K562 (cell line): ENCODE measurements around the gene PRCD. TPM values are rescaled to one million over a fixed set of nuclear protein-coding genes. Genes with fewer than 3 reads are reported as not detected.

Experiments used
- ATAC-seq: fragments of 200-7000 bp; cut with Tn5 transposase; 3 replicates; pipeline ENCODE4 v1.9.1; 2020; ENCODE audit warnings: moderate library complexity
- BruUV-seq: library from RNA; stranded (reverse); fragments of 400-500 nt; replicated peaks from 2 replicates; lab custom pipeline; 2021; lab: Mats Ljungman, UMichigan
- CTCF ChIA-PET: fragments of 300-600 bp; formaldehyde crosslinking; extraction: SDS; loops from one replicate; lab custom pipeline; 2021; ENCODE audit warnings: low intra/inter-chr PET ratio; lab: Yijun Ruan, JAX
- POLR2A ChIA-PET: fragments of 300-600, 350-650 bp; sonication (Branson Sonifier 250); formaldehyde crosslinking; extraction: SDS; loops from one replicate; lab custom pipeline; 2021; ENCODE audit warnings: antibody characterized with exemption, inconsistent platforms; lab: Yijun Ruan, JAX
- DNase-seq, 4 experiments: peaks; one replicate each; pipeline versions ENCODE4 v3.0.0 to v3.0.0-alpha.2; 2011 to 2018; ENCODE audit warnings: low spot score in 3 of 4, mixed read lengths in 3 of 4; ENCODE audit errors: extremely low read depth in 1 of 4
- FAIRE-seq: peaks from 2 replicates; lab custom pipeline; 2011; peaks lifted over from hg19 to GRCh38; lab: Jason Lieb, UNC
- H2AFZ ChIP-seq: 2 replicates; pipeline ENCODE4 v1.6.0; 2011; ENCODE audit warnings: low read depth, low read length, control low read depth, inconsistent platforms
- H3K27ac ChIP-seq: fragments of 200-600 bp; 3 replicates; pipeline ENCODE4 v1.8.0; 2011; ENCODE audit warnings: low read depth, mild to moderate bottlenecking, control low read depth, inconsistent platforms, low read length, moderate library complexity, mixed read lengths; ENCODE audit errors: extremely low read depth
- H3K27me3 ChIP-seq, 2 experiments: fragments of 300-600 bp in 1 of 2; 2 replicates in 1 of 2; 3 replicates in 1 of 2; pipeline versions ENCODE4 v1.6.0 to v1.8.0; 2011; ENCODE audit warnings: inconsistent platforms in 2 of 2, low read length in 2 of 2, mild to moderate bottlenecking in 1 of 2, mixed read lengths in 1 of 2, moderate library complexity in 1 of 2; ENCODE audit not compliant: control insufficient read depth in 2 of 2, insufficient read depth in 2 of 2
- H3K36me3 ChIP-seq: fragments of 300-600 bp; 3 replicates; pipeline ENCODE4 v1.8.0; 2011; ENCODE audit warnings: mild to moderate bottlenecking, low read length, inconsistent platforms; ENCODE audit not compliant: control insufficient read depth, insufficient read depth
- H3K4me1 ChIP-seq, 2 experiments: fragments of 200-600 bp in 1 of 2; replicated peaks in 1 of 2; 2 replicates in 1 of 2; 3 replicates in 1 of 2; pipeline versions ENCODE4 v1.5.1 to v1.8.0; 2011; ENCODE audit warnings: inconsistent platforms in 2 of 2, low read length in 2 of 2, mild to moderate bottlenecking in 1 of 2, mixed read lengths in 1 of 2, moderate library complexity in 1 of 2; ENCODE audit not compliant: control insufficient read depth in 2 of 2, insufficient read depth in 2 of 2
- H3K4me2 ChIP-seq: 2 replicates; pipeline ENCODE4 v1.6.1; 2011; ENCODE audit warnings: low read length, control low read depth, inconsistent platforms, mixed read lengths; ENCODE audit not compliant: insufficient read depth
- H3K4me3 ChIP-seq: fragments of 200-600 bp; sonication (generic), shearing (Covaris generic); 2 replicates; pipeline ENCODE4 v1.5.1; 2016; ENCODE audit warnings: control low read depth, inconsistent platforms
- H3K79me2 ChIP-seq: fragments of 200-600 bp; 3 replicates; pipeline ENCODE4 v1.8.0; 2011; ENCODE audit warnings: low read length, inconsistent platforms; ENCODE audit not compliant: control insufficient read depth, insufficient read depth
- H3K9ac ChIP-seq, 2 experiments: 2 replicates each; pipeline versions ENCODE4 v1.6.0 to v1.6.1; 2011; ENCODE audit warnings: low read depth in 2 of 2, low read length in 2 of 2, control low read depth in 1 of 2, inconsistent platforms in 1 of 2, mild to moderate bottlenecking in 1 of 2, mixed read lengths in 1 of 2; ENCODE audit not compliant: insufficient read depth in 1 of 2
- H3K9me1 ChIP-seq: one replicate; pipeline ENCODE4 v1.6.0; 2011; ENCODE audit warnings: inconsistent platforms, mild to moderate bottlenecking, low read length, moderate library complexity; ENCODE audit not compliant: control insufficient read depth, insufficient read depth
- H3K9me3 ChIP-seq: replicated peaks from 2 replicates; pipeline ENCODE4 v1.5.1; 2011; ENCODE audit warnings: low read depth, low read length, inconsistent platforms; ENCODE audit not compliant: control insufficient read depth, insufficient read depth
- H4K20me1 ChIP-seq: replicated peaks from 2 replicates; pipeline ENCODE4 v1.6.1; 2011; ENCODE audit warnings: low read length, inconsistent platforms, mixed read lengths; ENCODE audit not compliant: control insufficient read depth, insufficient read depth
- ARID3A ChIP-seq: IDR thresholded peaks from 2 replicates; pipeline ENCODE4 v1.6.1; 2012; ENCODE audit warnings: low read depth, low read length, improper control_type of control experiment, borderline replicate concordance
- CCNT2 ChIP-seq: IDR thresholded peaks from 2 replicates; pipeline ENCODE4 v1.6.1; 2011; ENCODE audit warnings: borderline replicate concordance, low read depth, mild to moderate bottlenecking, moderate library complexity, mixed read lengths, low read length; ENCODE audit not compliant: insufficient read length; ENCODE audit errors: extremely low read depth
- CEBPZ ChIP-seq: fragments of 150-350 bp; IDR thresholded peaks from 2 replicates; pipeline ENCODE4 v1.6.1; 2014; ENCODE audit warnings: low read depth, mild to moderate bottlenecking, low read length, borderline replicate concordance
- DACH1 ChIP-seq: fragments of 450-650 bp; IDR thresholded peaks from 2 replicates; pipeline ENCODE4 v1.6.1; 2018; ENCODE audit not compliant: partially characterized antibody
- ETS1 ChIP-seq: conservative IDR thresholded peaks from 2 replicates; pipeline ENCODE4 v1.6.1; 2011; ENCODE audit warnings: low read depth, mild to moderate bottlenecking, low read length; ENCODE audit not compliant: control insufficient read depth
- NFE2 ChIP-seq: IDR thresholded peaks from 2 replicates; pipeline ENCODE4 v1.6.1; 2014; ENCODE audit warnings: antibody characterized with exemption, low read depth
- PCBP2 ChIP-seq: fragments of 200-400 bp; formaldehyde crosslinking; IDR thresholded peaks from 2 replicates; pipeline ENCODE4 v1.6.1; 2018; ENCODE audit warnings: low read length, low read depth, mild to moderate bottlenecking, moderate library complexity; ENCODE audit not compliant: poor library complexity, severe bottlenecking
- ZBTB17 ChIP-seq: fragments of 450-650 bp; formaldehyde crosslinking; IDR thresholded peaks from 2 replicates; pipeline ENCODE4 v1.4.0; 2020; ENCODE audit warnings: mild to moderate bottlenecking
- ZNF217 ChIP-seq: sonication (generic); formaldehyde crosslinking; IDR thresholded peaks from 2 replicates; pipeline ENCODE4 v1.8.0; 2022; ENCODE audit warnings: mild to moderate bottlenecking, missing genetic modification reagents
- ZNF274 ChIP-seq: IDR thresholded peaks from 2 replicates; pipeline ENCODE4 v1.6.1; 2011; ENCODE audit warnings: low read depth, mild to moderate bottlenecking, low read length, moderate library complexity, borderline replicate concordance
- WGBS: fragments of 100-300 bp; shearing (Covaris generic); methylation state at CpG from one replicate; pipeline ENCODE4 v1.1.6; 2016; ENCODE audit warnings: low coverage, mixed read lengths; ENCODE audit not compliant: insufficient coverage; ENCODE audit errors: missing lambda C conversion rate; 5-methylcytosine and 5-hydroxymethylcytosine counted together
- in situ Hi-C: fragments of 300-500 bp; cut with MboI; formaldehyde crosslinking; loops from 4 replicates; pipeline ENCODE4 v1.15.0; 2018; ENCODE audit warnings: inconsistent platforms, mixed read lengths
- intact Hi-C: fragments of 100-400 bp; cut with micrococcal nuclease; formaldehyde crosslinking; loops from 2 replicates; pipeline ENCODE4 v1.14.2; 2022
- polyA plus RNA-seq, 8 experiments: library from polyadenylated mRNA; depleted of rRNA in 4 of 8; stranded (reverse) in 5 of 8; unstranded in 3 of 8; fragments of >200 nt; fragmentation: Nextera tagmentation in 2 of 8; fragmentation: Illumina TruSeq in 1 of 8; extraction: Ambion mirVana in 2 of 8; extraction: Trizol in 1 of 8; gene quantifications; 2 replicates each; pipeline versions ENCODE4 v1.2.1 to v1.2.3, GENCODE V29; 2011 to 2014; ENCODE audit warnings: inconsistent platforms in 1 of 8, missing spikeins in 1 of 8
- total RNA-seq, 7 experiments: library from RNA; depleted of rRNA in 6 of 7; stranded (reverse); fragments of >200 nt in 6 of 7; fragmentation: Illumina TruSeq in 2 of 7; extraction: Trizol in 2 of 7; gene quantifications; 2 replicates each; pipeline versions ENCODE4 v1.2.1 to v1.2.3, GENCODE V29; 2011 to 2021; ENCODE audit warnings: low replicate concordance in 1 of 7

Gene PRCD
- total and polyA plus RNA-seq, 9 of the 15 experiments (the other 6 are each of a cell fraction or from before 2014, with no cell fraction given), result 0.20 to 0.25 (median 0.21) TPM; not detected in 6

GRCh38 chr17:76553178-76553908 is 13.5 kb downstream of the PRCD start:
- peaks cover 8 to 10% of the 10 kb centered on the region in 2 experiments for H3K4me1 ChIP-seq
- no peak for ATAC-seq
- no peak for DNase-seq
- H3K4me2 ChIP-seq, result no peak overlapping the region
- H3K9ac ChIP-seq, result no peak overlapping the region; a peak in 1 of 4 replicates
- ChIA-PET CTCF (no interaction called here), POLR2A (interaction anchor here (1.0 to 1.1 kb wide), 2 partner anchors 9 to 13 kb away, joined by 3 to 7 read pairs; no protein-coding TSS in a partner anchor)
- H3K4me3 ChIP-seq, result no peak overlapping the region
- no peaks in the 10 kb centered on the region for H3K9me1 ChIP-seq
- H3K9me3 ChIP-seq, result no peaks in the 10 kb centered on the region
- FAIRE-seq, result no peak
- in situ Hi-C loops, result no loop called here
- no TSS peak for BruUV-seq
- H4K20me1 ChIP-seq, result no peaks in the 10 kb centered on the region
- H2AFZ ChIP-seq, result no peak overlapping the region
- intact Hi-C loops, result no loop called here
- no peaks in the 10 kb centered on the region for H3K27me3 ChIP-seq
- H3K27ac ChIP-seq, result no peak overlapping the region
- WGBS, result 50% methylated on average over 8 of the region's 8 CpGs
- TF ChIP-seq CCNT2 (no peak), DACH1 (no peak), ZBTB17 (CRISPR knock-in tag) (no peak), NFE2 (no peak), CEBPZ (no peak), ETS1 (no peak), PCBP2 (no peak), ARID3A (no peak), ZNF274 (no peak), ZNF217 (CRISPR knock-in tag) (no peak)
- H3K36me3 ChIP-seq, result peaks cover 3% of the 10 kb centered on the region; the same call in 2 of the 3 replicates
- H3K79me2 ChIP-seq, result peaks cover 21% of the 10 kb centered on the region
